Activated T-cell treated with anti-CD3 and anti-CD28 coated beads, Interleukin-2, amount 50 U/mL, for 4 hours (primary cell): ENCODE results near the gene MGST3. TPM values are rescaled to one million over a fixed set of nuclear protein-coding genes. Genes with fewer than 3 reads are reported as not detected.
"Not testable (repeated sequence)": the region's sequence is repeated elsewhere in the genome, so short reads cannot be mapped to it uniquely, and the experiment has no call there.

Experiments
- ATAC-seq, 2 donors: fragments of 200-7000 bp; cut with Tn5 transposase; one replicate each; pipeline ENCODE4 v1.10.0; 2021
- DNase-seq: peaks from one replicate; pipeline ENCODE4 v3.0.0-alpha.2; 2020
- H3K27me3 Mint-ChIP-seq: one replicate; pipeline ENCODE4 v1.8.0; 2021; ENCODE audit warnings: low read depth, mixed read lengths
- H3K36me3 Mint-ChIP-seq: one replicate; pipeline ENCODE4 v1.8.0; 2022; ENCODE audit warnings: mixed read lengths; ENCODE audit not compliant: insufficient read depth
- H3K4me1 Mint-ChIP-seq: one replicate; pipeline ENCODE4 v1.8.0; 2021; ENCODE audit warnings: low read depth, mixed read lengths
- H3K4me3 Mint-ChIP-seq: one replicate; pipeline ENCODE4 v1.8.0; 2021; ENCODE audit warnings: mild to moderate bottlenecking, moderate library complexity, mixed read lengths
- H3K9me3 Mint-ChIP-seq: one replicate; pipeline ENCODE4 v1.8.0; 2021; ENCODE audit warnings: mixed read lengths
- total RNA-seq, 3 donors: library from RNA; stranded (reverse); gene quantifications; one replicate each; pipeline ENCODE4 v1.2.1, GENCODE V29; 2021

Gene MGST3
- total RNA-seq, 3 donors from 2014 or later = 7.3 to 12.8 (median 11.5) TPM

DNA sequence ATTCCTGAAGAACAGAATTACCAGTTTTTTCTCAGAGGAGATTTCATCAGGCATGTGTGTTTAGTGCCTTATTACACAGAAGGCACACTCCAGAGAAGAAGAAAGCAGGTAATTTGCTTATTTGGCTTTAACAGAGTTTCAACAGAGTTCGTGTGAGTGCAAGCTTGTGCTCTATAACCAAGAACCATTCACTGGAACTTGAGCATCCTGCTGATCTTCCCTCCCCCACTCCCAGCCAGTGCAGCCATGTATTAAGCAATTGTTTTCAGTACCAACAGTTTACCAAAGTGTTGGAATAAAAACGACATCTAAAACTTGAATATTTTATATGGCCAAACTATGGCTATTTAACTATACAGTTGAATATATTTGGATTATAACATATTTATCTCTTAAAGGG lies 4.3 kb downstream of the MGST3 start:
- Mint-ChIP-seq H3K4me3 (no peak overlapping the region), H3K9me3 (no peaks in the 10 kb centered on the region), H3K4me1 (peaks cover 23% of the 10 kb centered on the region), H3K27me3 (no peaks in the 10 kb centered on the region), H3K36me3 (peaks cover 5% of the 10 kb centered on the region)
- ATAC-seq (no peak), DNase-seq (no peak)

GRCh38 chr1:165635823-165636222 lies 4.8 kb downstream of the MGST3 start:
- Mint-ChIP-seq H3K4me1 (peaks cover 23% of the 10 kb centered on the region), H3K27me3 (no peaks in the 10 kb centered on the region), H3K9me3 (no peaks in the 10 kb centered on the region), H3K4me3 (no peak overlapping the region), H3K36me3 (peaks cover 5% of the 10 kb centered on the region)
- no peak for DNase-seq
- ATAC-seq = no peak

DNA sequence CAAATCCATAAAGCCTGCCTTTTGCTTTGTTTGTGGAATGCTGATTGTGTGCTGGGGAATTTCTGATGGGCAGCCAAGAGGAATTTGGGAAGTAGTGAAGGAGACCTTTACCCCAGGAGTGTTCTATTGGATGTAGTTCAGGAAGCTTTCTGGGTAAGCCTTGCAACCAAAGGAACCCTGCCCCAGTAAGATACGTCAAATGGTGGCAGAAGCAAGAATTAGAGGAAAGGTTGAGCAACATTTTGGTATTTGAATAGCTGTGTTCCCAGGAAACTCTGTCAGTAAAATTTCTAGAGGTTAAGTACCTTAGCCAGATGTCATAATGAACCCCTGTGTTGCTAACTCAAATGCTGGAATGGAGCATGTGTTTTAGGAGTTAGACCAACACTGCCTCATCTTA lies 6.4 kb downstream of the MGST3 start:
- Mint-ChIP-seq H3K4me1 (peaks cover 25% of the 10 kb centered on the region), H3K4me3 (no peak overlapping the region), H3K36me3 (peaks cover 5% of the 10 kb centered on the region), H3K27me3 (no peaks in the 10 kb centered on the region), H3K9me3 (no peaks in the 10 kb centered on the region)
- ATAC-seq (no peak), DNase-seq (no peak)

GRCh38 chr1:165638211-165638610 lies 7.2 kb downstream of the MGST3 start:
- not testable (repeated sequence) for DNase-seq, H3K4me3 Mint-ChIP-seq, H3K9me3 Mint-ChIP-seq, H3K36me3 Mint-ChIP-seq, ATAC-seq, H3K27me3 Mint-ChIP-seq
- peaks cover 25% of the 10 kb centered on the region for H3K4me1 Mint-ChIP-seq

DNA sequence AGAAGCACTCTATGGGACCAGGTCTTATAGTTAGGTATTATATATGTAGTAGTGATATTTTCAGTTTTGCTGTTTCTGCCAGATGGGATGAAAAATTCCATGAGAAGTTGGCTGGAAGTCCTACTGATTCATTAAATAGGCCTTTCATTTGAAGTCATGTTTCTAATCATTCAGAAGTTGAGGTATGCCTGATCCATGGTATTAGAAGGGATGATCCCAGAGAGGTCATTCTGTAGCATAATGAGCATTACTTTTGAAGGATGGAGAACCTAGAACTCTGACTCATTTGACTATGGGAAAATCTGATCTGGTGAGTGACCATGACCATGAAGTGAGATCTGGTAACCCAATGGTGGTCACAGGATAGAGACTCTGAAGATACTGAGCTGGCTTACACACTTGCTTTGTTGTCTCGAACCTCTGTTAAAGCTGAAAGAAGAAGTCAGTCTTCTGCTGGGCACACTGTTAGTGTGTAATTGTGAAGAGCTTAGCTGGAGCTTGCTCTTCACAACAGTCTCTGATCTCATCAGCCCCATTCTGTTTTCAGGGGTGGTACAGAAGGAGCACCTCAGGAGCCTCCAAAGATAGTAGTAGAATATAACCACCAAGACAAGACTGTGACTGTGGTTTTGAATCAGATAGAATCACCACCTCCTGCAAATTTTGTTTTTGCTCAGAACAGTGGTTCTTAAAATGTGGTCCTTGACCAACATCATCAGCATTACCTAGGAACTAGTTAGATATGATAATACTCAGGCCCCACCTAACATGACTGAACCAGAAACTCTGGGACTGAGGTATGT lies 9.0 kb downstream of the MGST3 start:
- ATAC-seq = peak; percentile 28 to 57
- DNase-seq = no peak

DNA sequence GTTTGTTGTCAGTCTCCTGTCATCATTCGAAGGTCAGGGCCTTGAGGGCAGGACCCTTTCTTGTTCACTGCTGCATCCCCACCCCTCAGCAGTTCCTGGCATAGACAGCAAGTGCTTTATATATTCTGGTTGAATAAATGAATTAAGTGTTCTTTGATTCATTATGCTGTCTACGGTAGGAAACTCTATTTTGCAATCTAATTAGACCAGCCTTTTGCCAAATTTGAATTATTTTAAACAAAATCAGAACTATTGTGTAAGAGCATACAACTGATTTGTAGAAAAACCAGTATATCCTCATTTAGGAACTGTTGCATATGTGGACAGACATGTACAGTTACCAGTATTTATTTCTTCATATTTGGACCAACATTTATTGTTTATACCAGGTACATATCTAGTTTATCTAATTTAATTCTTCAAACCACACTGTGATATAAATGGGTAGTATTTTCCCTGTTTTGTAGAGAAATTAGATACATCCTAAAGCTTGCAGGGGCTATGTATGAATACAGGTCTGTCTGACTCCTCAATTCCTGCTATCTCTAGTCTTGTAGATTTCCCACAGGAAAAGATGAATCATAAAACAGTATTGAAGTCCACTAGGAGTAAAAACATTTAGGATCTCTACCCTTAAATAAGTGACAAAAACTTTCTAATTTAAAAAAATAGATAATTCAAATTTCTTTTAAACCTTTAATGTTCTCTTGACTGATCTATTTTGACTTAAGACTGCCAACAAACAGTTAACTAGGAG lies 10.4 kb downstream of the MGST3 start:
- DNase-seq (no peak), ATAC-seq (no peak)
- Mint-ChIP-seq H3K9me3 (no peaks in the 10 kb centered on the region), H3K4me1 (peaks cover 26% of the 10 kb centered on the region), H3K4me3 (no peak overlapping the region), H3K36me3 (peaks cover 5% of the 10 kb centered on the region), H3K27me3 (no peaks in the 10 kb centered on the region)

More for the DNA sequence above, 9.0 kb downstream of the MGST3 start:
- no peaks in the 10 kb centered on the region for H3K27me3 Mint-ChIP-seq
- H3K9me3 Mint-ChIP-seq = no peaks in the 10 kb centered on the region
- H3K36me3 Mint-ChIP-seq = peaks cover 5% of the 10 kb centered on the region
- peaks cover 16% of the 10 kb centered on the region for H3K4me1 Mint-ChIP-seq
- no peak overlapping the region for H3K4me3 Mint-ChIP-seq

DNA sequence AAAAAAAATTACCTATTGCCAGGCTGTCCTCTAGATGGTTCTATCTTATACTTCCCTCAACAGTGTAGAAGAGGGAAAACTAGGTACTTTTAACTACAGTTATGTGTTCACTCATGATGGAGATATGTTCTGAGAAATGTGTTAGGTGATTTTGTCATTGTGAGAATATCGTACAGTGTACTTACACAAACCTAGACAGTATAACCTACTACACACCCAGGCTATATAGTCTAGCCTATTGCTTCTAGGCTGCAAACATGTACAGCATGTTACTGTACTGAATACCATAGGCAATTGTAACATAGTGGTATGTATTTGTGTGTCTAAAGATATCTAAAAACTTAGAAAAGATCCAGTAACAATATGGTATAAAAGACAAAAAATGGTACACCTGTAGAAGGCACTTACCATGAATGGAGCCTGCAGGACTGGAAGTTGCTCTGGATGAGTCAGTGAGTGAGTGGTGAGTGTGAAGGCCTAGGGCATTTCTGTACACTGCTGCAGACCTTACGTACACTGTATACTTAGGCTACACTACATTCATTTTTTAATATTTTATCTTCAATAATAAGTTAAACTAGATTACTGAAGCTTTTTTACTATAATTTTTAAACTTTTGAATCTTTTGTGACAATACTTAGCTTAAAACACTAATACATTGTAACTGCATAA lies 13.2 kb downstream of the MGST3 start:
- Mint-ChIP-seq H3K9me3 (no peaks in the 10 kb centered on the region), H3K36me3 (no peaks in the 10 kb centered on the region), H3K4me3 (no peak overlapping the region), H3K4me1 (peaks cover 28% of the 10 kb centered on the region), H3K27me3 (no peaks in the 10 kb centered on the region)
- ATAC-seq = peak in 1 of 2 donors; percentile 18
- DNase-seq = no peak

GRCh38 chr1:165645654-165646366 lies 14.8 kb downstream of the MGST3 start:
- peaks cover 22% of the 10 kb centered on the region for H3K4me1 Mint-ChIP-seq
- no peaks in the 10 kb centered on the region for H3K27me3 Mint-ChIP-seq
- no peaks in the 10 kb centered on the region for H3K9me3 Mint-ChIP-seq
- DNase-seq (no peak), ATAC-seq (peak; percentile 65 to 76)
- no peak overlapping the region for H3K4me3 Mint-ChIP-seq
- H3K36me3 Mint-ChIP-seq = peaks cover 6% of the 10 kb centered on the region

- Mint-ChIP-seq H3K9me3 (no peaks in the 10 kb centered on the region), H3K27me3 (no peaks in the 10 kb centered on the region), H3K4me1 (peaks cover 21% of the 10 kb centered on the region), H3K36me3 (peaks cover 6% of the 10 kb centered on the region), H3K4me3 (no peak overlapping the region)
- ATAC-seq (no peak), DNase-seq (no peak)
Measured at GRCh38 chr1:165647517-165647916, 16.5 kb downstream of the MGST3 start.

GRCh38 chr1:165647970-165648369 lies 16.9 kb downstream of the MGST3 start:
- ATAC-seq (no peak), DNase-seq (no peak)
- H3K36me3 Mint-ChIP-seq = peaks cover 6% of the 10 kb centered on the region
- H3K4me1 Mint-ChIP-seq = peaks cover 21% of the 10 kb centered on the region
- H3K4me3 Mint-ChIP-seq = no peak overlapping the region
- no peaks in the 10 kb centered on the region for H3K9me3 Mint-ChIP-seq
- no peaks in the 10 kb centered on the region for H3K27me3 Mint-ChIP-seq

DNA sequence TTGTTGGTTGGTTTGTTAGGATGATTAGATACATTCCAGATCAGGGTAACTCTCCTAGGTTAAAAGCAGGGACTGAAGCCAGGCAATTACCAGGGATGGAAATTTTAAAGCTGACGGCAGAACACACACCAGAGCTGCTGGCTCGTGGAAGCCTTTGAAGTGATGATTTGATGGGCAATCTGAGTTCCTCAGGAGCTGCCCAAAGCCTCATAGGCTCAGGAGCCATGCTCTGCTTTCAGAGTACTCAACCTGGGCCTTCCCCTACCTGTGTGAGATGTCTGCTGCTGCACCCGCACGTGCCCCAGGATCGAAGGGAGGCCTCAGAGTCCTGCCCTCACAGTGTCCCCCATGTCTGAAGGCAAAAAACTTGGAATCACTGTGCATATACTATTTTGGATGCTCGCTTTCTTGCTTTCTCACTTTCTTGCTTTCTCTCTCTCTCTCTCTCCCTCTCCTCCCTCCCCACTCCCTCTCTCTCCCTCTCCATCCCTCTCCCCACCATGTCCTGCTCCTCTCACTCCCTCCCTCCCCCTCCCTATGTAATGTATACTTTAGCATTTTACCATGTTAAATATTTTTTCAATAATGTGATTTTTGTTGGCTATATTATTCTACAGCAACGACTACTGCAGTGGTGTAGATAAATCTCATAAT lies 18.0 kb downstream of the MGST3 start:
- Mint-ChIP-seq H3K4me1 (peaks cover 19% of the 10 kb centered on the region), H3K27me3 (no peaks in the 10 kb centered on the region), H3K36me3 (peaks cover 10% of the 10 kb centered on the region), H3K4me3 (no peak overlapping the region), H3K9me3 (no peaks in the 10 kb centered on the region)
- ATAC-seq = no peak
- no peak for DNase-seq

GRCh38 chr1:165650981-165651625 lies 20.1 kb downstream of the MGST3 start:
- Mint-ChIP-seq H3K4me3 (no peak overlapping the region), H3K9me3 (no peaks in the 10 kb centered on the region), H3K4me1 (peaks cover 10% of the 10 kb centered on the region), H3K36me3 (peaks cover 12% of the 10 kb centered on the region), H3K27me3 (no peaks in the 10 kb centered on the region)
- ATAC-seq = no peak
- DNase-seq = no peak

DNA sequence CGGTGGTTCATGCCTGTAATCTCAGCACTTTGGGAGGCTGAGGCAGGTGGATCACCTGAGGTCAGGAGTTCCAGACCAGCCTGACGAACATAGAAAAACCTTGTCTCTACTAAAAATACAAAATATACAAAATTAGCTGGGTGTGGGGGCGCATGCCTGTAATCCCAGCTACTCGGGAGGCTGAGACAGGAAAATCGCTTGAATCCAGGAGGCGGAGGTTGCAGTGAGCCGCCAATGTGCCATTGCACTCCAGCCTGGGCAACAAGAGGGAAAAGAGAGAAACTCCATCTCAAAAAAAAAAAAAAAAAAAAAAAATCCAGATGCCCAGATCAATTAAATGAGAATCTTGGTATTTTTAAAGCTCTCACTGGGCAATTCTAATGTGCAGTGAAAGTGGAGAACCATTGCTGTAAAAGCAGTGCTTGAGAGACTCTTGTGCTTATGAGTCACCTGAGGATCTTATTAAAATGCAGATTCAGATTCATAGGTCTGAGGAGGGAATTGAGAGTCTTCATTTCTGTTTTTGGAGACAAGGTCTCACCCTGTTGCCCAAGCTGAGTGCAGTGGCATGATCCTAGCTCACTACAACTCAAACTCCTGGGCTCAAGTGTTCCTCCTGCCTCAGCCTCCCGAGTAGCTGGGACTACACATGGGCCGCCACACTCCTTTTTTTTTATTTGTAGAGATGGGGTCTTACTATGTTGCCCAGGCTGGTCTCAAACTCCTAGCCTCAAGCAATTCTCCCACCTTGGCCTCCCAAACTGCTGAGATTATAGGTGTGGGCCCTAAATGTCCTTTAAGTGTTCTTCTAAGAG lies 27.9 kb downstream of the MGST3 start:
- not testable (repeated sequence) for H3K27me3 Mint-ChIP-seq, H3K4me3 Mint-ChIP-seq, H3K4me1 Mint-ChIP-seq, DNase-seq, H3K9me3 Mint-ChIP-seq, ATAC-seq
- H3K36me3 Mint-ChIP-seq = peaks cover 17% of the 10 kb centered on the region
